Suppressor macrophage treated with lipopolysaccharide for 1 hour (primary cell): Measurements from ENCODE around the gene LCN6.
"Not testable (repeated sequence)": the region's sequence is repeated elsewhere in the genome, so short reads cannot be mapped to it uniquely, and the experiment has no call there.

Experiments
- DNase-seq, 3 donors: peaks; one replicate each; pipeline ENCODE4 v3.0.0-alpha.2; 2020 to 2022

Gene LCN6

GRCh38 chr9:136704741-136705140, 43.6 kb downstream of the LCN6 start:
- DNase-seq, result not testable (repeated sequence)

GRCh38 chr9:136703276-136703860, 45.0 kb downstream of the LCN6 start:
- DNase-seq, result peak; percentile 72 to 75 (median 73)

GRCh38 chr9:136701668-136702053, 46.7 kb downstream of the LCN6 start:
- no peak for DNase-seq

- peak; percentile 73 to 83 (median 82) for DNase-seq
Observed at GRCh38 chr9:136700959-136701667, 47.2 kb downstream of the LCN6 start.

GRCh38 chr9:136700304-136700703, 48.0 kb downstream of the LCN6 start:
- DNase-seq, result peak; percentile 36 to 61 (median 48)

GRCh38 chr9:136698635-136699246, 49.6 kb downstream of the LCN6 start:
- DNase-seq, result no peak

- DNase-seq, result peak; percentile 65 to 83 (median 72)
Observed at GRCh38 chr9:136697821-136698526, 50.4 kb downstream of the LCN6 start.

GRCh38 chr9:136697146-136697820, 51.0 kb downstream of the LCN6 start:
- DNase-seq, result no peak

- DNase-seq, result no peak
Observed at GRCh38 chr9:136696502-136696901, 51.8 kb downstream of the LCN6 start.

GRCh38 chr9:136695955-136696354, 52.4 kb downstream of the LCN6 start:
- DNase-seq, result no peak

GRCh38 chr9:136695435-136695895, 52.9 kb downstream of the LCN6 start:
- DNase-seq, result no peak

GRCh38 chr9:136694872-136695247, 53.5 kb downstream of the LCN6 start:
- DNase-seq, result no peak

- peak; percentile 64 to 90 (median 80) for DNase-seq
Observed at GRCh38 chr9:136694163-136694871, 54.0 kb downstream of the LCN6 start.
